Forelimb muscle (tissue), 1 donor: ENCODE results near the gene RALGAPA2. TPM values are rescaled to one million over a fixed set of nuclear protein-coding genes. Genes with fewer than 3 reads are reported as not detected.

Source experiments
- DNase-seq: peaks from one replicate; pipeline ENCODE4 v3.0.0-alpha.2; 2013; ENCODE audit warnings: low read depth
- polyA plus RNA-seq: library from polyadenylated mRNA; unstranded; fragments of 120-200 nt; gene quantifications from one replicate; pipeline ENCODE4 v1.2.1, GENCODE V29; 2013; ENCODE audit not compliant: insufficient read length

Gene RALGAPA2
- polyA plus RNA-seq, 1 donor: 8.0 TPM

- no peak for DNase-seq
These were observed 307.8 kb downstream of the RALGAPA2 start for GRCh38 chr20:20404633-20405032.

DNA sequence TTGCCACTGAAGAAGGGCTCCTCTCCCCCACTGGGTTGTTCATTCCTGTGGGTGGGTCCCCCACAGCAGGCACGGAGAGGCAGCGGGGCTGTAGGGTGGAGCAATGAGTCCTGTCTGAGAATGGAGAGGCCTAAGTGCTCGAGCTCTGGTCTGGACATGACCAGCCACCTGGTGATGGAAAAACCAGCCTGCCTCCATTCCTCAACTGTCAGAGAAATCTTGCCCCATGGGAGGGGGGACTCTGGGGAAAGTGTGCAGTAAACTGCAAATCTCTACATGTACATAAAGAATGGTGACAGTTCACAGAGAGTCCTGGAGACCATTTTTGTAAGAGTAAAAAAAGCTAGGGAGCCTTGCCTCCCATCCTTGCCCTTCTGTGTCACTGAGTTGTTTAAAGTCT lies 310.5 kb downstream of the RALGAPA2 start:
- no peak for DNase-seq

- DNase-seq: no peak
These were observed 312.6 kb downstream of the RALGAPA2 start for GRCh38 chr20:20399531-20400500.

DNA sequence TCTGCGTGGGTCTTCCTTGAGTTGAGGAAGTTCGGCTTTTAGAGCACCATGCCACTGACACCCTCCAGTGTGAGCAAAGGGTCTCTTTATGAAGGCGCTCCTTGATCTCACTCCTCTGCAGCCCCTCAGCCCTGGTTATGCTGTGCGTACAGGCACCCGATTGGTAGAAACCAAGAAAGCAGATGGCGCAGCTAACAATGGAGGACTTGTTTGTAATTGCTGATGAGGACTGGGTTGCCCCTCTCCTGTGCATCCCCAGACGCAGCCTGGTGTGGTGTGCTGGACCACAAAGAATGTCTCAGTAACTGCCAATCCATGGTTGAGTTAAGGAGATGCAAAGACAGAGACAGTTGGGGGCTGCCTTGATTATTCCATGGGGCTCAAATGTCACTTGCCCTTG lies 314.3 kb downstream of the RALGAPA2 start:
- no peak for DNase-seq

GRCh38 chr20:20396794-20397193 lies 315.6 kb downstream of the RALGAPA2 start:
- DNase-seq: no peak

GRCh38 chr20:20395903-20396568 lies 316.4 kb downstream of the RALGAPA2 start:
- DNase-seq: no peak

GRCh38 chr20:20395087-20395486 lies 317.4 kb downstream of the RALGAPA2 start:
- no peak for DNase-seq

DNA sequence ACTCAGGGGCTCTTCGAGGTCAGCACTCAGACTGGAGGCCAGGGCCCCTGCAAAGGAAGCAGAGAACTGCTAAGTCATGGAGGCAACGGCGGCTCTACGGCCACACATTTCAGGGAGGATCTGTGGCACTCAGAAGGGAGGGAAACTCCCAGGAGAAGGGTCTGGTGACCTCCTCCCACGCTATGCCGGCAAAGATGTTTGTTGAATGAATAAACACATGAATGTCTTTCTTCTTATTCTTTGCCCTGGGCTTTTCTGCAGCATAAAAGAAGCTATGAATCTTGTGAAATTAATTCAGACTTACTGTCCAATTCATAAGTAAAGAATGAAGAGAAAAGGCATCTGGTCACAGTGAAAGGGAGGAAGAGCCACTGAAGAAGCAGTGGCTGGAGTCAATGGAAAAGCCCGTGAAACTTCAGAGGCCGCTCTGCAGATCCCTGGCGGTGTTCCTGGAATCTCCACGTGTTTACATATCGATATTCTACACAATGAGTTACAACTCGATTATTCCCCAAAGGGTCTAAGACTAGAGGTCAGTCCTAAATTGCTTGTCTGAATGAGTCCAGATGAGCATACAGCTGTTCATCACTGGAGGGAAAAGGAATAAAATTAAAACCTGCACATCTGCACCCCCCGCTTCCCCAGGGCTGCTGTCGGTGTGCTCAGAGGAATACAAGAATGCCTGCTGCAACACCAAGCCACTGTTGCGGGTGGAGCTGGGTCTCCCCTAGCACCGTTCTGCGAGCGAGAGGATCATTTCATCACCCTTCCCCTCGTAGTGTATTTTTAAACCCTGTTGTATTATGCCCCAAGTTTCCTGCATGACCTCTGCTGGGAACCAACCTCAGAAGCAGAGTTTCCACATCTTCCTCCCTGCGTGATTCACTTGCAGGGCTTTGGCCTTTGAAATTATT lies 319.0 kb downstream of the RALGAPA2 start:
- peak; percentile 66 for DNase-seq

GRCh38 chr20:20391766-20392165 lies 320.7 kb downstream of the RALGAPA2 start:
- no peak for DNase-seq

DNA sequence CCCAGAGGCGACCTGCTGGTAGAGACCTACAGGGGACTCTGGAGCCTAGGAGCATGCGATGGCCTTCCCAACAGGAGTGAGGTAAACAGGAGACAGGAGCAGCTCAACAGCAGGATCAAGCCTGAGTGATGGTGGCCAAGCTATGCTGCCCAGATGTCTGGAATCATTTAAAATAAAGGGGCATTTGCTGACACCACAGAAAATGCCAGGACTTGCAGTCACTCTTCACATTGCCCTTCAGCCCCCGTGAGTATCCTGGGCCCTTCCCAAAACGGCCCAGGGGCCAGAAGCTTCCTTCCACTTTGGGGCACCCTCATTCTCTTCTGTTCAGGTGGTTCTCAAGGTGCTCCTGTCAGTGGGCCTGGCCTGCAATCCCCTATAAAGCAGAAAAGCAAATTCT lies 321.3 kb downstream of the RALGAPA2 start:
- no peak for DNase-seq

DNA sequence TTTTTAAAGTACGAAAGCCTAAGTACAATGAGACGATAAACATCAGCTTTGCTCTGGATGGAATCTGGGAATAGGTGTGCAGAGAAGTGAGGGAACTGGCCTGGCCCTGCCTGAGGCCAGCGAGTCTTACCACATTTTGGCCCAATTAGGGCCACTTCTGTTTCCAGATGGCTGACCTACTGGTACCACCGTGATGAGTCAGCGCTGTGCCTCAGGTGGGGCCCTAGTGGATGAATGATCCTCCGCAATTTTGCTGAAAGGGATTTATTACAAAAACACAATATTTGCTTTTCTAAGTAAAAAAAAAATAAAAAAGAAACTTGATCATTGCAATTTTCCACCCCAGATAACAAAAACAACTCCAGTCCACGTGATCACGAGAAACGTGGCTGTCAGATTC lies 322.1 kb downstream of the RALGAPA2 start:
- DNase-seq: no peak

DNA sequence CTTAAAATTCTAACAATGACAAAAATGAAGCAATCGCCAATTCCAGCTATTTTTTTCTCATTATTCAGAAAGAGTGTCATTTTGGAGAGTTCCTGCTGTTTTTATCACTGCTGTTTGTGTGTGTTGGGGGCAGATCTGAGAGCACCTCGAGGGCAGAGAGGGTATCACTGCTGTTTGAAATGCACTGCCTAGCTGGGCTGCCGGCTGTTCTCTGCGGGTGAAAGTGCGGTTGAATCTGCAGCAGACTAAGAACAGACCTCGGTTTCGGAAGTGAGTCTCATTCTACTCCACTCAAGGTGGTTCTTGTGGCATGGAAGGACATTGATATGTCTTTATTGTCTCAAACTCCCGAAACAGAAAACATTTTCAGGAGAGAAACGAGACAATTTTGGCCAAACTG lies 326.3 kb downstream of the RALGAPA2 start:
- no peak for DNase-seq

DNA sequence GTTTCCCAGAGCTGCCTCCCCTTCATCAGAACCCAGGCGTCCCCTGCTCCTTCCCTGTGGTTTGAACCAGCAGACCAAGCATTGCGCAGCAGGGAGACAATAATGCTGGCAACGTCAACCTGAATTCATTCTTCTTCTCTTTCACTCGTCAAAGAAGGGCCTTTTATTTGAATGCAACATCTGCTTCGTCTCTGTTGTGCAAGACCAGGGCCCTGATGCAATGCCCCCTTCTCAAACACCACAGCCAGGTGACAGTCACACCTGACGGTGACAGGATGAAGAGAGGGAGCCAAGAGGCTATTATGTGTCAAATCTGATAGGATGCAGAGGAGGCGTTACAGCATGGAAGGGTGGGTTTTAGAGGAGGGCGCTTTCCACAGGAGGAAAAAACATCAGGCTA lies 336.6 kb downstream of the RALGAPA2 start:
- no peak for DNase-seq

DNA sequence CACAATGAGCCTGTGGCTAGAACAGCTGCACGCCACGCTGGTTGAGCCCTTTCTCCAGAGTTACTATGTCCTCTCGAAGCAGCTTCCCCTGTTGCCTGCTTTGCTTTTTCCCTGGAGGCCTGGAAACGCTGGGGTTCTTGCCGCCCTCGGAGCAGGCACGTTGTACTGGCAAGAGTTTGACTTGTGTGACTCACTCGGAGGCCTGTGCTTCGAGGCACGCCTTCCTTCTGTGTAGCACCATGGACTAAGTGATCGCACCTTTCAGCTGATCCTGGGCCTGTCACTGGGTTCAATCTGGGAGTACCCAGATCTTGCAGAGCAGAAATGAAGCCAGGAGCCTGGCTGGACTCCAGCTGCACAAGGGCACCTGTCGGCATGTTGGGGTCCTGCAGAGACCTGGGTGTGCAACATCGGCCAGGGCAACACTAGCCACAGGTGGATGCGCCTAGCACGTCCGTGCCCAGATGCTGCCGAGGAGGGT lies 339.3 kb downstream of the RALGAPA2 start:
- DNase-seq: no peak

DNA sequence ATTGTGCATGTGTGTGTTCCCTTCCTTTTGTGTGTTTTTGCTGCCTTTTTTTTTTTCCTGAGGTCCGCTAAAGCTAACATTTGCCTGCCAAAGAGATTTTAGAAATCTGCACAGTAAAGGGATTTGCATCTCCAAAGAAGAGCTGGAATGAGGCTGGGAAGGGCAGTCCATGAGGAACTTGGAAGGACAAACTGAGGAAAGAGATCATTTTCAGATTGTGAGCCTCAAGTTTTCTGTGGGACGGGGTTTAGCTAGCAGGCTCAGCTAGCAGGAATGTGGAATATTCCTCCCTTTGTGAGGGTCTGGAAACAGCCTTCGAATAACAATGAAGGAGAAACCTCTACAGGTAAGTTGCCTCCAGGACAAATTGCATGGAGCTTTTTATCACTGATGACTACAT lies 340.8 kb downstream of the RALGAPA2 start:
- DNase-seq: no peak

GRCh38 chr20:20371083-20371482 lies 341.4 kb downstream of the RALGAPA2 start:
- DNase-seq: no peak

DNA sequence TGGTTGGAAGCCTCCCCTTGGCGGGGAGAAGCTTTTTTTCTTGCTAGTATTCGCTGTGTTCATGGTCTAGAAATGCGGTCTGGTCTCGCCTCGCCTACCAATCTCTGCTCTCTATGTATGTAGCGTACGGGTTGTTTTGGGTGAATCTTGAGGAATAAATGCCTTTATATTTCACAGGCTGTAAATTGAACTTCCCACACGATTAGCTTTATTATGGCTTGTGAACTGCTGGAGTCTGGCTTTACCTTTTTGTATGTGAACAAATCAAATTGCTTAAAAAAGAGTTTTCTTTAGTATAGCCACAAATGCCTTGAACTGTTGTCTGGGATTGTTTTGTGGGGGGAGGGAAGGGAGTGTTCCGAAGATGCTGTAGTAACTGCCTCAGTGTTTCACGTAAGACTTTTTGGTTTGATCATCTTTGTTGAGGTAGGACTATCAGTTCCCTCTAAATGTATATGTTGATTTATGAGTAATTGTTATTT lies 342.3 kb downstream of the RALGAPA2 start:
- no peak for DNase-seq

DNA sequence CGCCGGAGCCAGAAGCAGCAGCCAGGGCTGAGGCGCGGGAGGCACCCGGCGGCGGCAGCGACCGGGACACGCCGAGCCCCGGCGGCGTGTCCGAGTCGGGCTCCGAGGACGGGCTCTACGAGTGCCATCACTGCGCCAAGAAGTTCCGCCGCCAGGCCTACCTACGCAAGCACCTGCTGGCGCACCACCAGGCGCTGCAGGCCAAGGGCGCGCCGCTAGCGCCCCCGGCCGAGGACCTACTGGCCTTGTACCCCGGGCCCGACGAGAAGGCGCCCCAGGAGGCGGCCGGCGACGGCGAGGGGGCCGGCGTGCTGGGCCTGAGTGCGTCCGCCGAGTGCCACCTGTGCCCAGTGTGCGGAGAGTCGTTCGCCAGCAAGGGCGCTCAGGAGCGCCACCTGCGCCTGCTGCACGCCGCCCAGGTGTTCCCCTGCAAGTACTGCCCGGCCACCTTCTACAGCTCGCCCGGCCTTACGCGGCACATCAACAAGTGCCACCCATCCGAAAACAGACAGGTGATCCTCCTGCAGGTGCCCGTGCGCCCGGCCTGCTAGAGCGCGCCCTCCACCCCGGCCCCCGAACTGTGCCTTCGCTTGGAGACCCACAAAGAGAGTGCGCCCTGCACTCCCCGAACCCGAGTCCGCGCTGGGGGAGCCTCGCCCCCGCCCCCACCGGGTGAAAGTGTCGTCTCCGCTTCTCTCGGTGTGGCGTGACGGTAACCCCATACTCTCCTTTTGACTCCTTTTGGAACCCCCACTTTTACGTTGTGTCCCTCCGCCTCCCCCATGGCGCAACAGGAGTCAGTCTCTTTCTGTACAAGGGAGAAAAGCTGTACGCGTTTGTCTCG lies 343.0 kb downstream of the RALGAPA2 start:
- DNase-seq: no peak

- DNase-seq: no peak
These were observed 343.8 kb downstream of the RALGAPA2 start for GRCh38 chr20:20368418-20369249.
